Measurements from ENCODE around the gene KDM4C. TPM values are rescaled to one million over a fixed set of nuclear protein-coding genes. Genes with fewer than 3 reads are reported as not detected.

The KDM4C gene
- total and polyA plus RNA-seq, 2 of the 13 experiments (the other 11 are each of a cell fraction or from before 2014, with no cell fraction given) = 19.4 to 23.6 TPM

- TF ChIP-seq ELF1 (CRISPR knock-in tag; IDR thresholded peaks at IDR 0.05) (no peak), PRMT3 (CRISPR knock-in tag; IDR thresholded peaks at IDR 0.05; ENCODE audit: borderline replicate concordance, low read depth) (no peak), ZNF274 (CRISPR knock-in tag; IDR thresholded peaks at IDR 0.05) (no peak), ZBTB37 (CRISPR knock-in tag; IDR thresholded peaks at IDR 0.05) (no peak), BRCA1 (CRISPR knock-in tag; IDR thresholded peaks at IDR 0.05) (no peak), ZNF142 (CRISPR knock-in tag; IDR thresholded peaks at IDR 0.05) (no peak)
- H3K79me2 ChIP-seq (ENCODE audit: insufficient read depth, low read length) = peaks cover 87% of the 10 kb centered on the region
- DNase-seq (ENCODE audit: low spot score) = no peak
These were observed 7.2 kb downstream of the KDM4C start for GRCh38 chr9:6764950-6765349.

More at GRCh38 chr9:6764950-6765349, 7.2 kb downstream of the KDM4C start:
- intact Hi-C loops (cut with micrococcal nuclease; ENCODE audit: unreplicated experiment) (no loop called here), in situ Hi-C loops (cut with HindIII; ENCODE audit: extremely low pct_ligation_motif_present, low pct_unique_long_range_greater_than_20kb) (no loop called here)
- H3K4me1 ChIP-seq (ENCODE audit: insufficient read depth, low read length) = peaks cover 71% of the 10 kb centered on the region
- no peaks in the 10 kb centered on the region for H3K36me3 ChIP-seq (replicated peaks in 1 of 2; ENCODE audit: control insufficient read depth in 1 of 2, insufficient read depth in 2 of 2, low read length in 2 of 2)
- ChIA-PET CTCF (ENCODE audit: low intra/inter-chr PET ratio, low total read pairs) (no interaction called here), POLR2A (no interaction called here)
- no peaks in the 10 kb centered on the region for H3K27me3 ChIP-seq (ENCODE audit: control insufficient read depth in 1 of 2, insufficient read depth in 2 of 2, low read length in 2 of 2)
- H3K27ac ChIP-seq (ENCODE audit: extremely low read length, insufficient read depth, low read length) = no peak overlapping the region
- BruUV-seq (replicated peaks) = no TSS peak
- no peak overlapping the region for H3K4me3 ChIP-seq (replicated peaks in 1 of 3; ENCODE audit: insufficient read depth in 1 of 3, low read depth in 2 of 3, low read length in 3 of 3)
- H3K4me2 ChIP-seq (ENCODE audit: low read depth, low read length) = no peak overlapping the region
- FAIRE-seq (no peak), ATAC-seq (no peak)
- H4K20me1 ChIP-seq (ENCODE audit: insufficient read depth, low read length) = 0 out of 2 replicates have a peak, but pooled peaks cover 6% of the 10 kb centered on the region
- no peak overlapping the region for H2AFZ ChIP-seq (ENCODE audit: low read length)
- WGBS (ENCODE audit: low lambda C conversion rate) = 97% methylated on average over 1 of the region's 1 CpG
- no peaks in the 10 kb centered on the region for H3K9me3 ChIP-seq (ENCODE audit: low read length)
- no peak overlapping the region for H3K9ac ChIP-seq (ENCODE audit: insufficient read depth, low read depth, low read length)
